IPS DF 4.7 (cell line): ENCODE measurements around the gene SUGCT.

Experiments
- DNase-seq: peaks from one replicate; pipeline ENCODE4 v3.0.0-alpha.2; 2013; ENCODE audit warnings: low spot score; ENCODE audit errors: extremely low read depth

The SUGCT gene

DNA sequence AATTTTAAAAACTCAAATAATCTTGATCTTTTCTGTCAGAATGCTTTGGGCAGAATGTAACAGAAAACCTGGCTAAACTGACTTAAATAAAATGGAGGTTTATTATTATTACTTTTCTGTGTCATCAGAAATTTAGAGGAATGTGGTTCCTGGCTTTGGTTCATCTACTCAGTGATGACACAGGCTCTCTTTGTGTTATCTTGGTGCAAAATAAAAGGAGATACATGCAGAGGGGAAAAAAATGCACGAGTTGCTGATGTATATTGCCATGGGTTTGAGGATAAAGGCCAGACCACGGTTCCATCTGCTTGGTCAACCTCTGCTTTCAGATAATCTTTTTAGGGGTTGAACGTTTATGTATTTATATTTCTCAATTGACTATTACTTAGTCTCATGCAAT is 181.4 kb downstream of the SUGCT start:
- DNase-seq: no peak

DNA sequence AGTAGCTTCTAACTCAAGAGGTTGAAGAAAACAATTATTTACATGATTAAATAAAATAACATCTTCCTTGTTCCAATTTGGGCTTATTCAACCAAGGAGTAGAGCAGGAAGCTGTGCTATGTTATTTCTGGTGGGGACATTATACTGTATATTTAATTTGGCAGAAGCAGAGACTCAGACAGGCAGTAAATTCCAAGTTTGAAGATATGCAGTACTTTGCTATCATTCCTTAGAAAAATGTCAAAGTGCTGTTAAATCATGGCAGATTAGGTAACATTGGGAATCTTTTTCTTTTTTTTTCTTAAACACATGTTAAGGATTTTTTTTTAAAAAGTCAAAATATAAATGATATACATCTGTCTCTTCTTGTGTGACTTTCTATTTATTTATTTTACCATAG is 190.1 kb downstream of the SUGCT start:
- DNase-seq: no peak

DNA sequence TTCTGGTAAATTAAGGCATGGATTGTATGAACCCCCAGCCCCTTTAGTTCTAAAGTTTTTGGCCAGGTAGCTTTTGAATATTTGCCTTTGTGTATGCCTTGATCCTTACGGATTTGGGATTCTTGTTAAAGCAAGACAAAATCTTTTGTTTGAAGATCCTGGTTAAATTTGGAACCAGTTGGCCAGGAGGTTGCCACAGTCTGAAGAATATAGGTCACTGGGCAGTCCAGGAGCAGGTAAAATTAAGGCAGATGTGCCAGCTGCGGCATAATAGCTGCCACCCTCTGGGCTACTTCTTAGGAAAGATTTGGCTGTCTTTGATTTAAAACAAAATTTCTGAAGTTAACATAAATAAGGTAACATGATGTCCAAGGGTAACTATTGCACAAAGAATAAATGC is 192.3 kb downstream of the SUGCT start:
- no peak for DNase-seq

DNA sequence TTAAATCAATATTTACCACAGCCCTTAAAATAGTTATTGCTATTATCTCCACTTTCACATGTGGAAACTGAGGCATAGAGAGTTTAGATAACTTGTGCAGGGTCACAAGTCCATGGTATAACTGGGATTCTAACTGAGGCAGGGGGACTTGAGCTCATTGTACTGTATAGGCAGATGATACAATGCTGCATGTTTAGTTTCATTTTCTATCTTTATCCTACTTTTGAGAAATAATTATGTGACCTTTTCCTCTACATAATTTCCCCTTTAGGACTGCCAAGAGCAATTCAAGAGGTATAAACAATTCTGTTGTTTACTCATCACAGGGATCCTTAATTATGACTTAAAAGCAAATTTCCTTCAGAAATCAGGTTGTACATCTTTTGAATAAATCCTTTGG is 193.1 kb downstream of the SUGCT start:
- no peak for DNase-seq

DNA sequence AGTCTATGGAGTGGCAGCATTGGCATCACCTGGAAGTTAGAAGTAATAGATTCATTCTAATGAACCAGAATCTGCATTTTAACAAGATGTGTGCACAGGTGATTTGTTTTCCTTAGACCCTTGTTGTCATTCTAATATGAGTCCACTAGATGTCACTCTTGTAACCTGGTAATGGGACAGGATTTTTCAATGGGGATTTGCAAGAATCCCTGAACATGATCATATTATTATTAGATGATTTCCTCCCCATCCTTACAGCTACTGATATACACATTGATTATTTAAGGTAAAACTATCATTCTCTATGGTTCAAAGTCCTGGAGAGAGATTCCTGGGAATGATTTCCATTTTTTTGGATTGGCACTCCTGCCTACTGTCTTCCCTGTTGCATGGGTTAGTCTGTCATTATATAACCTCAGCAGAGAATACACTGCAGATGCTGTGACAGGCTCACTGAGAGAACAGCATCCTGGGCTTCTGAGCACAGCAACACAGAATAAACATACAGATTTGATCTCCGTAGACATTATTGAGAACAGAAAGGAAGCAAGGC is 194.9 kb downstream of the SUGCT start:
- peak; percentile 22 for DNase-seq

DNA sequence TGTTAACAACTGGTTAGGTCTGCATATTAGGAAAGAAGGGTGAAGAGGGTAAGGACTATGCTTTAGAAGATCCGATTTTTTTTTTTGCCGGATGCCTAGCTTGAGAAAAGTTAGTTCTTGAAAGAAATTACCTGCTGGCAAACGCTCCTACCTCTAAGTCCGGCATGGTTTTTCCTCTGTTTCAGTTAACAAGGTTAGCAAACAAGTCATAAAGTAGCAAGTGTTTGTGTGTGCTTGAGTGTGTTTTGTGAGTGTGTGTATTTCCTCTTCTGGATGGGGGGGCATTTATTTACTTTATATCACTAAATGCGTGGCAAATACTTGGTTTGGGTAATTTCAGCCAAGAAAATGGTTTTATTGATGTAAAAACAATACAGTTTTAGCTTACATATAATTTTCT is 195.6 kb downstream of the SUGCT start:
- no peak for DNase-seq

DNA sequence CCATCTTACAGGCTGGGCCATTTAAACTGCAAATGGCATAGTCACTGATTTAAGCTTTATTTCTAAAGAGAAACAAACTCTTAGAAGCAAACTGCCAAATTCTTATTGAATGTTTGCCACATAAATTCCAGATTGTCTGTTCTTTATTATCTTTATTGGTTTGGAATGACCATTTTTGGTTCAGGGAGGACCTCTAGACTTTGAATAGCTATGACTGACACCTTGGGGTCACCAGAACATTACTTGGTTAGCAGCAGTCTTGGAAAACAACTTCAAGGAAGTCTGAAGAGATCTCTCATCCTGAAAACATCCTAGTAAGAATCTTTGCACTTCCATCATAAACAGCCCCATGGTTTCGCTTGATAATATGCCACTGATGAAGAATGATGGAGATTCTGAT is 197.1 kb downstream of the SUGCT start:
- DNase-seq: no peak

DNA sequence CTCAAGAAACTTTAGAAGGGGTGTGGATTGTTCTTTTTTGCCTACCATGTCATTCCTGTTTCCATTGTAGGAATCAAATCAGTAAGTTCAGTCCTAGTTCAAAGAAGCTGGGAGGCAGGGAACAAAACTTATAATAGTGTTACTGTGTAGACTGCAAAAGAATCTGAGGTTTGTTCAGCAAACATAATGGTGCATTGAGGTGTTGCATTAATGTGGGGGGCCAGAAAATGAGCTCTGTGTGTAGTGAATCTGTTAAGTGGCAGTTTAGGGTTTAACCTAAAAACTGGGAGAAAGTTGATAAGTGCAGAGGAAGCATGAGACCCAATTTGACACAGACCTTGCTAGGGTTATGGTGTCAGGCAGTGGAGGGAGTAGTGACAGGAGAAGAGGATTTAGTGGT is 197.7 kb downstream of the SUGCT start:
- DNase-seq: no peak

DNA sequence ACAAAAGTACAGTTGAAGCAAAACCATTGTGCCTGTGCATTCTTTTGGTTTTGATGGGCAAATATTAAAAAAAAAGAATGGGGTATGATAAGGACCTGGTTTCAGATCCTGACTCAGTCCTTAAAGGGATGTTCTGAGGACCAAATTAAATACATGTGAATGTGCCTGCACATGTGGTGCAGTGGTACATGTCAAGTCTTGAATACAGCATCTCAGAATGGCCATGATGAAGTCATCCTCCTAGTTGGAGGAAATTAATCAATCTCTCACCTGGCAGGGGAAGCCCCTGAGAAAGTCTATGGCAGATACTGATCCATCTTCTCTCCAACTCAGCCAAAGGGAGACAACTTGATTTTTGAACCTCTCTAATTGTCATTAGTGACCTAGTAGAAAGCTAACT is 207.0 kb downstream of the SUGCT start:
- no peak for DNase-seq

DNA sequence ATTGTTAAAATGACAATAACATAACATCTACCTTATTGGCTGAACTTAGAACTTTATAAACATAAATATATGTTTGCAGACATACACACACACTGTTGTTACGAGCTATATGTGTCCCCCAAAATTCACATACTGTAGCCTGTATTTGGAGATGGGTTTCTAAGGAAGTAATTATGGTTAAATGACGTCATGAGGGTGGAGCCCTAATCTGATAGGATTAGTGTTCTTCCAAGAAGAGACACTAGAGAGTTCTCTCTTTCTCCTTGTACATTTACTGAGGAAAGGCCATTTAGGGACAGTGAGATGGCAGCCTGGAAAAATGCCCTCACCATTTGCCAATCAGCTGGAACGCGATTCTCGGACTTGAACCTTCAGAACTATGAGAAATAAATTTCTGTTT is 211.7 kb downstream of the SUGCT start:
- no peak for DNase-seq

DNA sequence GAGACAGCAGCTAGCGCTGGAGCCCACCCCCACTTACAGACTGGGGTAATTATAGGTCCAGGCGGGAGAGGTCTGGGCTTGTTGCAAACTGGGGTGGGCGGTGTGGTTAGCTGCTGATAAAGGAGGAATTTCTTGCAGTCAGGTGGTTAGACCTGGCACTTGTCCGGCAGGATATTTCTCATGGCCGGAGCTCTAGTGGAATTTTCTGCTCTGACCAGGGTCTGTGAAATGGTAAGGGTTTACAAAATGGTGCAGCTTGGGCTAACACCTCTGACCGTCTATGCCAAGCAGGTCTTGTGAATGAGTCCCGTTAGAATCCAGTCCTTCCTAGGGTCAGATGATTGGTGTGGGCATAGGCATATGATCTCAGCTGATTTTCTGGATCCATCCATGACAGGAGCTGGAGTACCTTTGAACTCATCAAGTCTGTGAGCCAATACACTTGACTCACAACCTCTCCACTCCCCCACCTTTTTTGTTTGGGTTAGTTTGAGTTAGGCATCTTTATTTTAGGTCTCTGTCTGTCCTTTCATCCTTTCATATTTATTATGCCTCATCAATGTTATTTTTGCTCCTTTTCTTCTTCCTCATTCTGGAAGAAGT is 213.4 kb downstream of the SUGCT start:
- no peak for DNase-seq

DNA sequence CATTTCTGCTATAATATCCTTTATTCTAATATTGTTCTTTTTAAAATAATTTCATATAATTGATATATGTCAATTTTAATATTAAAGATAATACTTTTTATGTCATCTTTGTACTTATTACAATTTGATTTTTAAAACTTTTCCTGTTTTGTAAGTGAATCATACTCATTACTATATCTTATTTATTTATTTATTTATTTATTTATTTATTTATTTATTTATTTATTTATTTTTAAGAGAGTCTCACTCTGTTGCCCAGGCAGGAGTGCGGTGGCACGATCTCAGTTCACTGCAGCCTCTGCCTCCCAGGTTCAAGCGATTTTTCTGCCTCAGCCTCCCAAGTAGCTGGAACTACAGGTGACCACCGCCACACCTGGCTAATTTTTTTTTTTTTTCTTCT is 215.3 kb downstream of the SUGCT start:
- DNase-seq: no peak

DNA sequence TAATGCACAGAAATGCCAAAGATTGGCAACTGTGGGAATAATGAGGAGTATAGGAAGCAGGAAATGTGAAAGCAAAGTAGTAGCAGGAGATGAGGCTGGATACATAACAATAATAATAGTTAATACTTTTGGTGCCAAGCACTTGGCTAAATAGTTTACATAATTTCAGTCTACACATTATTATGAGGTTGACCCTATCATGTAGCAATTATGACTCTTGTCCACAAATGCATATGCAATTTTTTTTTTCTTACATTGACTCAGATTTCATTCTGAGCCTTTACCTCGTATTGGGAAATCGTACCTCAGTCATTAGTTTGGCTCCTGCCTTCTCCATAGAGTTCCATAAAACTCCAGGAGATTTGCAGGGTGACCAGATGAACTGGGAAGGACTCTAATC is 219.9 kb downstream of the SUGCT start:
- no peak for DNase-seq

DNA sequence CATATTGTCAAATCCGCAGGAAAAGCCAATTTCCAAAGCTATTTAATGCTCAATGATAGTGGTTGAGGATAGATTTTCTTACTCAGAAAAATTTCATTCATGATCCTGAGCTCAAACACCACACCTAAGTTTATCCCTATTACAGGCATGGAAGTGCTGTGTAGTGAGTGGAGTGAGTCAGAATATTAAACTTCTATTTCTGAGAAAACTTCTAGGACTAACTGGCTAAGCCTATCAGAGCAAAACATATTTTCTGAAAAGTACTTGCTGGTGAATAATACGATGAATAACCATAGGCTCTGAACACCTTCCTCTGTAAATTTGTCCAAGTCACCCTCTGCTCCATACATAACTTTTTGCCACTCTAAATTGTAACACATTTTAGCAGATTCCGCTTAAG is 221.5 kb downstream of the SUGCT start:
- DNase-seq: no peak

DNA sequence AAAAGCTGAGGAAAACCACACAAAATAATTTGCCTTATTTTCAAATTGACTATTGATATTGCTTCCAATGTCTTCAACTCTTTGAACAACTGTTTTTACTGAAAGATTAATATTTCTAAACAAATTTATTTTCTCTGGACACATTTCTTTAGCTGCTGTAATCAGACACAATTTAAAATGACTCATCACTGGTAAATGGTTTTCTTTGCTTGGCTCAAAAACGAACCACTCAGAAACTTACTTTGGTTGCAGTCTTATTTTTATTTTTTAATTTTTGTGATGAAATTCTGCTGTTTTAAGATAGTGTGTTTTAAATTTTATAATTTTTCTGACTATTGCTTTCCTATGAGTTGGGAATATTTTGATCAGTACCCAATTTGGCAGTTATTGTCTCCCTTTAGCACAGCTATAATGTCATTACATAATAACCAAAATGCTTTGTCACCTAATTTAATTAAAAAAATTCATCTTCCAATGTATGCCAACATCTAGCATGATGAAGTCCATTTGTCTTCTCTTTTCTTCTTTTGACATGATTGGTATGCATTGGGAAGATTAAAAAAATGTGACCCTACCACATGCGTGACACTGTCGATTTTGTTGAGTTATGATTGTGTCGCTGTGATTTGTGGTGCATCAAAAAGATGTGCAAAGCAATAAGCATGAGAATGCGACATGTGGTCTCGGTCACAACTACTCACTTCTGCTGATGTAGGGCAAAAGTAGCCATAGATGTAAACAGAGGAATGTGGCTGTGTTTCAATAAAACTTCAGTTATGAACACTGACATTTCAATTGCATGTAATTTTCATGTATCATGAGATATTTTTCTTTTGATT is 222.3 kb downstream of the SUGCT start:
- DNase-seq: no peak

DNA sequence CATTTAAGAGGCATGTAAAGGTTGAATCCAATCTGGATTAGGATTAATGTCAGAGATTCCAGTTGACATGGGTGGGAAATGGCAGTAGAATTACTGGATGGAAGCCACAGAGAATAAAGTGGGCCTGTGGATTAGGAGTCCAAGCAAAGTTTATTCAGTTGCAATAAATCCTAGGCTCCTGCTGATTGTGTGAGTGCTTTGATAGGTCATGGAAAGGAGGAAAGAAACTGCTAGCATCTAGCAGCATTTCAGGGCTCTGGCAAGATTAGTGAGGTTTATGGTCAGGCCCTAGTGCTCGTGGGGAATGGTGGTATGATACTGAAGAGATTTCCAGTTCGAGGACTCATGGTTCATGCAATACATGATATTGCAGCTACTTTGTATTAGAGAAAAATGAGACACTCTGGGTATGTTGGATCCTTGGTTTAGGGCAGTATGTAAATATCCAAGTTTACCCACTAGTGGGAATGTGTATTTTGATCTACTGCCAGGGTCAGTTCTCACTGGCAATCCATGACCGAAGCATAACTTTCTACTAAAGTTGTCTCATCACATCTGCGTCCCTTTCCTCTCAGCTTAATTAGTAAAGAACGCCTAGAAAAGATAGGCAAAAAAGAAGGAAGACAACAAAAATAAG is 235.0 kb downstream of the SUGCT start:
- DNase-seq: no peak

DNA sequence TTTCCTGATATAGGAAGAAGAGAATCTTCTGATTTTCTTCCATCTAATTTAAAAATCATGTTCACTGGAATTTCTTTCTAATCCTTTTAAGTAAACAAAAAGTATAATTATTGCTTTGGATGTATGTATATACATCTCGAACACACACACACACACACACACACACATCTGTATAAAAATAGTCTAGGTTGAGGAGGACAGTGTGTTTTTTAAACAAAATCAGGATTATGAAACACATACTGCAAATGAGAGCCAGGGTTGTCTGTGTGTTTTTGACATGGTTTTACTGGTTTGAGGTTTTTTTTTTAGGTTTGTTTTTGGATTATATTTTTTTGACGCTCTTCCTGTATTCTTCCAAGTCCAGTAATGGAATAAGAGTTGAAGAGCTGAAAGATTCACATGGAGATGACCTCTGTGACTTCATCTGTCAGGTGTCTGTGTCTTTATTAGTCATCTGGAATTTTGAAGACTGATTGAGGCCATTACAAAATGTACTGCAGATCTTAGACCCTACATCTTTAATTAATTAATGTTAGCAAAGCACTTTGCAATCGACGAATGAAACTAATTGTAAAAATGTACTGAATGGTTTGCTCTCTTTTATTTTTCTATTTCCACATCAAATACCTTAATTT is 237.1 kb downstream of the SUGCT start:
- no peak for DNase-seq

DNA sequence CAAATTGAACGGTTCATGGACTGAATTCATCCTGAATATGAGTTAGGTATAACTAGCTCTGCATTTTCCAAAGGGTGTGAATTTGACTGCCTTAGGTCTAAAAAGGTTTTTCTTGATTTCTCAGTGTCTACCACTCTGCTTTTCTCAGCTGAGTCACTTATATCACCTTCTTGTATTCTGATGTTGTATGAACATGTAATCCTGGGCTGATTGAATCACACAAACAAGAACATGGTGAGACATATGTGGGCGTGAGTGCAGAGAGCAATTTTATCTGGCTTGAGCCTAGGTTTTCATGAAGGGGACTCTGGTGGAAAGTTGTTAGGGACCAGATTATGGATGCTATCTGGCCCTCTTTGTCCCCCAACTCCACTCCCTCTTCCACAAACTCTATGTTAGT is 239.8 kb downstream of the SUGCT start:
- DNase-seq: no peak

DNA sequence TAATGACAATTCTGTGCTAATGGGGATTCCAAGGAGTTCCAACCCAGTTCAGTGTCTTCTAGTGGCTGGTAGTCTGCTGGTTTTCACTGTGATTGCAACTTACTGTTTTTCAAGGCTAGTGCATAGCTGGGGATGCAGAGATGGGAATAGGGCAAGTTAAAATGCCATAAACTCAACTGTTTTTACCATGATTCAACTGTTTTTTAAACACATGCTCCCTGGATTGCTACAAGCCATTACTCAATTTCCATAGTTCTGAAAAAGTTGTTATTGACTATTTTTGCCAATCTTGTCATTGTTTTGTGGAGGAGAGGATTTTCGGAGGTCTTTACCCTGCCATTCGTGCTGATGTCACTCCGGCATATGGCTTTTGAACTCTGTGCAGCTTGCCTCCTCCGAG is 245.3 kb downstream of the SUGCT start:
- no peak for DNase-seq

DNA sequence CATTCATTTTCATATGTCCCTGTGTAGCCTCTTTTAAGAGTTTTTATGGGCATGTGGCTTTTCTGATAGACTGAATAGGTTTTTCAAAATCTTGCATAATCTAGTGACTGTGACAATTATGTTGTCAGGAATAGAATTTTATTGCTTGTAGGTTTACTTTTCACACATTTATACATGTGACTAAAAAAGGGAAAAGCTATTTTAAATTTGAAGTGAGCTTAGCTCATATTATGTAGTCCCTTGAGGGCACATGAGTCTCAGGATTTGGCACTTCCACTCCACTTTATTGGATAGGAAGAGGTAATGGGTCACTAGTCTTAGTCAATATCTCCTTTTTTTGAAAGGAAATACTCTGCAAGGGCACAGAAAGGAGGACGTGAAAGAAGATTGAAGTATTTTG is 247.3 kb downstream of the SUGCT start:
- no peak for DNase-seq

DNA sequence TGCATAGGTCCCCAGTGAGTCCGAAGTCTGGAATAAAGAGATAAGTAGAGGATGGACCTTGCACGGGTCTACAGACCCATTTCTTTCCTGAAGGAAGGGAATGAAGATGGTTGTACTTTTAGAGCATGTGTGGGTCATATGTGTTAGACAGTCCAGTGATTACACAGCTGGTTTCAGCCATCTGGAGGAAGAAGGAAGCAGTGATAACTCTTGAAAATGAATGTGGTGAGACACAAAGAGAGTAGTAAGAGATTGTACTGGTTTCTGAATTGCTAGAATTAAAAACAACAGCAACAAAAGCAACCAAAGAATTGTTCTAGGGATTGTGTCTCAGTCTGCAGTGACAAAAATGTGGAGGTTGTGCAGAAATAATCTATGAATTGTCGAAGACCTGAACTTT is 258.9 kb downstream of the SUGCT start:
- no peak for DNase-seq

DNA sequence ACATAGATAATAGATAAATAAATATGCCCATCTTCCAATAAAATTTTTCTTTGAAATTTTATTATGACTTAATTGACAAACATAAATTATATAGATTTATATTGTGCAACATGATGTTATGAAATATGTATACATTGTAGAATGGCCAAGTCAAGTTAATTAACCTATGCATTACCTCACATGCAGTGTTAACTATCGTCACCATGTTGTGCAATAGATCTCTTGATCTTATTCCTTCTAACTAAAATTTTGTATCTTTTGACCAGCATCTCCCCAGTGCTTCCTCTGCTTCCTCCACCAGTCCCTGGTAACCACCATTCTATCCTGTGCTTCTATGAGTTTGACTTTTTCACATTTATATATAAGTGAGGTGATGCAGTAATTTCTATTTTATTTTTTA is 259.6 kb downstream of the SUGCT start:
- no peak for DNase-seq
